Mucosa of descending colon (tissue), 3 donors: Measurements from ENCODE around the gene CAPN15. TPM values are rescaled to one million over a fixed set of nuclear protein-coding genes. Genes with fewer than 3 reads are reported as not detected.

Source experiments
- ATAC-seq: fragments of 200-7000 bp; cut with Tn5 transposase; one replicate; pipeline ENCODE4 v1.9.1; 2020; ENCODE audit warnings: mild to moderate bottlenecking, moderate library complexity
- DNase-seq, 3 donors: peaks; one replicate each; pipeline ENCODE4 v3.0.0-alpha.2; 2020
- H3K36me3 ChIP-seq: fragments of 200-600 bp; one replicate; pipeline ENCODE4 v1.8.0; 2021; ENCODE audit warnings: low read depth, mild to moderate bottlenecking
- H3K4me1 ChIP-seq: fragments of 200-600 bp; one replicate; pipeline ENCODE4 v1.8.0; 2021; ENCODE audit warnings: low read depth, mild to moderate bottlenecking
- H3K4me3 ChIP-seq: fragments of 200-600 bp; one replicate; pipeline ENCODE4 v1.8.0; 2021; ENCODE audit warnings: mild to moderate bottlenecking
- H3K9me3 ChIP-seq: fragments of 200-600 bp; one replicate; pipeline ENCODE4 v1.8.0; 2021; ENCODE audit warnings: mild to moderate bottlenecking
- CTCF ChIP-seq: fragments of 200-600 bp; IDR thresholded peaks from one replicate; pipeline ENCODE4 v1.8.0; 2022; ENCODE audit warnings: antibody characterized with exemption, mild to moderate bottlenecking
- intact Hi-C, 2 donors: fragments of 100-400 bp; cut with DNase I in 1 of 2; cut with micrococcal nuclease in 1 of 2; formaldehyde crosslinking; loops; one replicate each; pipeline versions ENCODE4 v1.11.0 to v1.11.1; 2022; cut with DNase I, micrococcal nuclease
- total RNA-seq, 3 donors: library from RNA; stranded (reverse); fragmentation: NEBNext Ultra II Directional in 2 of 3; extraction: Animal tissue kit (Norgen Biotek cat#: 25700) in 2 of 3; gene quantifications; one replicate each; pipeline versions ENCODE4 v1.2.1 to v1.2.4, GENCODE V29; 2021 to 2023
- donor health status: DM: no; HTN: no; CAD: no; lungs with moderate emphysema.
- donor health status: DM: no; HTN: no; CAD: no.
- donor health status: DM: no; HTN: yes; CAD: no.

Gene CAPN15
- total RNA-seq, 3 donors from 2014 or later = 73.5 to 110 (median 109) TPM

- no peak for DNase-seq
- no peaks in the 10 kb centered on the region for H3K36me3 ChIP-seq
- ATAC-seq = peak; percentile 2
- no peak for TF ChIP-seq CTCF
- H3K9me3 ChIP-seq = no peaks in the 10 kb centered on the region
- peaks cover 38% of the 10 kb centered on the region for H3K4me1 ChIP-seq
- intact Hi-C loops = no loop called here
- H3K4me3 ChIP-seq = no peak overlapping the region
These were observed 1.9 kb upstream of the CAPN15 start for GRCh38 chr16:525520-526180.

- ATAC-seq = peak; percentile 4
- H3K4me1 ChIP-seq = peaks cover 38% of the 10 kb centered on the region
These were observed 1.1 kb upstream of the CAPN15 start for GRCh38 chr16:526181-527014.

GRCh38 chr16:528111-529011, 849 bp downstream of the CAPN15 start:
- peaks cover 43% of the 10 kb centered on the region for H3K4me1 ChIP-seq
- DNase-seq (peak; percentile 80 to 82 (median 80)), ATAC-seq (peak; percentile 62)

More at GRCh38 chr16:526181-527014, 1.1 kb upstream of the CAPN15 start:
- peak in 1 of 3 donors; percentile 43 for DNase-seq
- intact Hi-C loops = no loop called here
- TF ChIP-seq CTCF = no peak
- H3K4me3 ChIP-seq = peak overlapping the region; percentile 74
- no peaks in the 10 kb centered on the region for H3K36me3 ChIP-seq
- no peaks in the 10 kb centered on the region for H3K9me3 ChIP-seq

GRCh38 chr16:529012-529575, 1.6 kb downstream of the CAPN15 start:
- peak overlapping the region; percentile 74 for H3K4me3 ChIP-seq
- no peak for TF ChIP-seq CTCF
- intact Hi-C loops = no loop called here
- H3K9me3 ChIP-seq = no peaks in the 10 kb centered on the region
- peaks cover 41% of the 10 kb centered on the region for H3K4me1 ChIP-seq
- ATAC-seq (peak; percentile 0), DNase-seq (peak; percentile 53 to 71 (median 65))
- no peaks in the 10 kb centered on the region for H3K36me3 ChIP-seq

More at GRCh38 chr16:528111-529011, 849 bp downstream of the CAPN15 start:
- Histone ChIP-seq H3K9me3 (no peaks in the 10 kb centered on the region), H3K36me3 (no peaks in the 10 kb centered on the region), H3K4me3 (peak overlapping the region; percentile 74)
- no peak for TF ChIP-seq CTCF
- intact Hi-C loops = no loop called here
